HG03520 (cell line): ENCODE data around the gene TMEM132D.

Source experiments
- ATAC-seq: cut with Tn5 transposase; IDR thresholded peaks from one replicate; pipeline ENCODE4 v1.9.1; 2021; ENCODE audit warnings: mild to moderate bottlenecking, moderate library complexity; ENCODE audit not compliant: unreplicated experiment

Gene TMEM132D

GRCh38 chr12:129750421-129750820 lies 153.4 kb downstream of the TMEM132D start:
- ATAC-seq = no peak

- no peak for ATAC-seq
These were observed 157.5 kb downstream of the TMEM132D start for GRCh38 chr12:129746318-129746717.

GRCh38 chr12:129729170-129729569 lies 174.7 kb downstream of the TMEM132D start:
- no peak for ATAC-seq

- ATAC-seq = no peak
These were observed 176.7 kb downstream of the TMEM132D start for GRCh38 chr12:129727100-129727499.

GRCh38 chr12:129723260-129723659 lies 180.6 kb downstream of the TMEM132D start:
- ATAC-seq = no peak

GRCh38 chr12:129720618-129721017 lies 183.2 kb downstream of the TMEM132D start:
- no peak for ATAC-seq

- ATAC-seq = no peak
These were observed 184.4 kb downstream of the TMEM132D start for GRCh38 chr12:129719416-129719815.

- no peak for ATAC-seq
These were observed 186.4 kb downstream of the TMEM132D start for GRCh38 chr12:129717438-129717837.

- ATAC-seq = no peak
These were observed 187.0 kb downstream of the TMEM132D start for GRCh38 chr12:129716825-129717224.

- ATAC-seq = no peak
These were observed 197.1 kb downstream of the TMEM132D start for GRCh38 chr12:129706716-129707115.

- ATAC-seq = no peak
These were observed 199.5 kb downstream of the TMEM132D start for GRCh38 chr12:129704232-129704830.

- no peak for ATAC-seq
These were observed 202.2 kb downstream of the TMEM132D start for GRCh38 chr12:129701631-129702101.

GRCh38 chr12:129700036-129700435 lies 203.8 kb downstream of the TMEM132D start:
- ATAC-seq = no peak

- ATAC-seq = no peak
These were observed 206.9 kb downstream of the TMEM132D start for GRCh38 chr12:129696926-129697325.

- ATAC-seq = no peak
These were observed 207.4 kb downstream of the TMEM132D start for GRCh38 chr12:129696405-129696804.

GRCh38 chr12:129693731-129694130 lies 210.1 kb downstream of the TMEM132D start:
- ATAC-seq = no peak

- no peak for ATAC-seq
These were observed 216.1 kb downstream of the TMEM132D start for GRCh38 chr12:129687731-129688130.

GRCh38 chr12:129681830-129682229 lies 222.0 kb downstream of the TMEM132D start:
- ATAC-seq = no peak

GRCh38 chr12:129681151-129681550 lies 222.7 kb downstream of the TMEM132D start:
- no peak for ATAC-seq

- no peak for ATAC-seq
These were observed 227.4 kb downstream of the TMEM132D start for GRCh38 chr12:129676411-129676810.

GRCh38 chr12:129675947-129676346 lies 227.9 kb downstream of the TMEM132D start:
- no peak for ATAC-seq

- ATAC-seq = no peak
These were observed 228.3 kb downstream of the TMEM132D start for GRCh38 chr12:129675496-129675895.

GRCh38 chr12:129673806-129674205 lies 230.0 kb downstream of the TMEM132D start:
- no peak for ATAC-seq
